GM21526 (cell line): ENCODE results near the gene CUX1.
"Not testable (repeated sequence)": the region's sequence is repeated elsewhere in the genome, so short reads cannot be mapped to it uniquely, and the experiment has no call there.

Source experiments
- ATAC-seq: cut with Tn5 transposase; IDR thresholded peaks from one replicate; pipeline ENCODE4 v1.9.1; 2021; ENCODE audit warnings: moderate library complexity; ENCODE audit not compliant: unreplicated experiment, low FRiP score

The CUX1 gene

GRCh38 chr7:101884671-101885596, 67.5 kb downstream of the CUX1 start:
- no peak for ATAC-seq

GRCh38 chr7:101885597-101885955, 68.2 kb downstream of the CUX1 start:
- no peak for ATAC-seq

DNA sequence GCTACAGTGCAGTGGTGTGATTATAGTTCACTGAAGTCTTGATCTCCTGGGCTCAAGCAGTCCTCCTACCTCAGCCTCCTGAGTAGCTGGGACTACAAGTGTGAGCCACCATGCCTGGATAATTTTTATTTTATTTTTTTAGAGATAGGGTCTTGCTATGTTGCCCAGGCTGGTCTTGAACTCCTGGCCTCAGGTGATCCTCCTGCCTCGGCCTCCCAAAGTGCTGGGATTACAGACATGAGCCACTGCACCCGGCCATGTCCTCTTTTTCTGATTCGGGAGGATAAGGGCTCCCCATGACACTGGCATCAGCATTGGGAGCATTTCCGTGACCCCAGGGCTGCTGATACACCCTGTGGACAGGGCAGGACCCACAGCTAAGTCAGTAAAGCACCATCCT, 69.9 kb downstream of the CUX1 start:
- ATAC-seq: not testable (repeated sequence)

- not testable (repeated sequence) for ATAC-seq
Measured at GRCh38 chr7:101888564-101888963, 71.1 kb downstream of the CUX1 start.

DNA sequence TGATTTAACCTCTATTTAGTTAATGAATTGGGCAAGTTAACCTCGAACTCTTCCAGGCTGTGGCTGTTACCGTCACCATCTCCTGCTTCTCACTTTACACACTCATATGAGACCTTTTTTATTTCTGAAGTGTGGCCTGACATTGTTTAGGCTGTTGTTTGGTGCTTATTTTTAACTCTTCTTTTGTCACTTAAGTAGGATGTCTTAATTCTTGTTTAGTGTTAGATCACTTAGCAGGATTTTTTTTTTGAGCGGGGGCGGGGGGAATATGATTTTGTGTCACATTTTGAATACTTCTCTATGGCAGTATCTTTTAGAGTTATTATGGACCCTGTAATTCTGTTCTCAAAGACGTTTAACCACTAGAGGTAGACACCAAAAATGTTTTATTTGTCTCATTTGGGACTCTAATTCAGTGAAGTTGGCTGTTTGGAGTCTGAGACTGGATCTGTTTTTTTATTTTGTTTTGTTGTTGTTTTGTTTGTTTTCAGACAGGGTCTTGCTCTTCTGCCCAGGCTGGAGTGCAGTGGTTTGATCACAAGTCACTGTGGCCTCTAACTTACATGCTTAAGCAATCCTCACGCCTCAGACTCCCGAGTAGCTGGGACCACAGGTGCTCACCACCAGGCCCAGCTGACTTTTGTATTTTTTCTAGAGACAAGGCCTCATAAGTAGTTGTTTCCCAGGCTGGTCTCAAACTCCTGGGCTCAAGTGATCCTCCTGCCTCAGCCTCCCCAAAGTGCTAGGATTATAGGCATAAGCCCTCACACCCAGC, 73.5 kb downstream of the CUX1 start:
- no peak for ATAC-seq

GRCh38 chr7:101891936-101892640, 74.7 kb downstream of the CUX1 start:
- ATAC-seq: no peak

DNA sequence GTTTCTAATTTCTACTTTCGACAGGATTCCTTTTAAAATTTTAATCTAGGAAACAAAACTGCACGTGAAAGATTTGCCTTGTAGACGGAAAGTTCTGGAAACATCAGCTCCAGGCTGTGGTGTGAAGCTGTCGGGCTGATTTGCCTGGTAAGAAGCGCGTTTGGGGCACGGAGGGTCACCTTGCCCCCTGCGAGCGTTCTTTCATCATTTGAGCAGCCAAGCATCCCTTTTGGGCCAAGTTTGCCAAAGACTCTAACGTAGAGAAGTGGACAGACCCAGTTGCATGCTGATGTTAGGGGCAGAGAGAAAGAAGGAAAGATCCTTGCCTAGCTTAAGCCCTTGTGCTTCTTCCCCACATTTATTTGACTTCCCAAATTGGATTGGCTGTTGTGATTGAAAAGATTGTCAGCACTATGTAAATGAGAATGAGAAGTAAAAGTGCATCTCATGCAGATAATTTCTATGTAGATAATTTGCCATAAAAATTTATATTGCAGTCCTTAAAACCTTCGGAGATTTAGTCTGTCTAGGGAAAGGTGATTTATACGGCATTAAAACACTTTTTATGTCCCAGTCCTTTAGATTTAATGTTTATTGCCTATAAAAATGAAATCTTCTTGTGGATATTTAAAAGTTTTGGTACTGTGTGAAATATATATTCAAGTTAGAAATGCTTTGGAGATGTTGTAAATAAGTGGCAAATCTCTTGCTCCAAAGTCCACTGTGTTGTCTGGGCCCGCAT, 76.1 kb downstream of the CUX1 start:
- ATAC-seq: no peak

GRCh38 chr7:101896316-101896715, 78.9 kb downstream of the CUX1 start:
- ATAC-seq: no peak

GRCh38 chr7:101896941-101897340, 79.5 kb downstream of the CUX1 start:
- no peak for ATAC-seq

- no peak for ATAC-seq
Measured at GRCh38 chr7:101898106-101898505, 80.7 kb downstream of the CUX1 start.

DNA sequence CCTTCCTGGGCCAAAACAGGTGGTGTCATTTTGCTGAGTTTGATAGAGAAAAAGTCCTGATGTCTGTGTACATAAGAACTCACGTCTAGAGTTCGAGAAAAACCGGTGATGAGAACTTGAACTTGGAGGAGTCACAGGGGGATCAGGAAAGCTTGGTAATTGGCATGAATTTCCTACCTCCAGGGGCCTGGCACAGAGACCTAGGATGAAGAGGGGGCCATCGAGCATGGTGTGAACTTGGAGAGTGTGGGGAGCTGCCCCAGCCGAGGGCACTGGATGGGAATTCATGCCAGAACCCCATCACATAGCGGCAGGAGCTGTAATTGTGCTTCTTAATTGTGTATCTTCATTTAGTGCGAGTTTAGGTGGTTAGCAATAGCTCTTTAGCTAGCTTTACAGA, 82.2 kb downstream of the CUX1 start:
- ATAC-seq: no peak

- ATAC-seq: no peak
Measured at GRCh38 chr7:101900103-101900502, 82.7 kb downstream of the CUX1 start.

GRCh38 chr7:101901661-101902491, 84.5 kb downstream of the CUX1 start:
- ATAC-seq: no peak

- ATAC-seq: no peak
Measured at GRCh38 chr7:101902680-101903514, 85.5 kb downstream of the CUX1 start.

GRCh38 chr7:101903515-101903868, 86.1 kb downstream of the CUX1 start:
- ATAC-seq: no peak

GRCh38 chr7:101904019-101904418, 86.6 kb downstream of the CUX1 start:
- no peak for ATAC-seq

- no peak for ATAC-seq
Measured at GRCh38 chr7:101905203-101905865, 87.9 kb downstream of the CUX1 start.
